ENCODE measurements around the gene MAZ. TPM values are rescaled to one million over a fixed set of nuclear protein-coding genes. Genes with fewer than 3 reads are reported as not detected.
"Not testable (repeated sequence)": the region's sequence is repeated elsewhere in the genome, so short reads cannot be mapped to it uniquely, and the experiment has no call there.

MAZ gene
- total RNA-seq, 1 donor from 2014 or later, result 247 TPM

- no peak overlapping the region for H2AFZ ChIP-seq (ENCODE audit: low read depth, low read length)
- Mint-ChIP-seq H3K9me3 (ENCODE audit: unreplicated experiment) (peaks cover 4% of the 10 kb centered on the region), H3K27ac (ENCODE audit: unreplicated experiment) (no peak overlapping the region), H3K36me3 (ENCODE audit: low read depth, unreplicated experiment) (no peaks in the 10 kb centered on the region), H3K27me3 (ENCODE audit: low read depth, unreplicated experiment) (peaks cover 41% of the 10 kb centered on the region), H3K4me1 (ENCODE audit: low read depth, unreplicated experiment) (no peaks in the 10 kb centered on the region), H3K4me3 (ENCODE audit: unreplicated experiment) (no peak overlapping the region)
- no peak overlapping the region for H3K4me2 ChIP-seq (ENCODE audit: low read length)
- H3K9ac ChIP-seq (ENCODE audit: low read length), result no peak overlapping the region
- no peaks in the 10 kb centered on the region for H3K9me3 ChIP-seq (ENCODE audit: insufficient read depth, low read depth, low read length)
- no peak for DNase-seq (ENCODE audit: low read depth)
- H3K4me3 ChIP-seq (ENCODE audit: insufficient read depth, low read depth, low read length), result no peak overlapping the region
- no peak for FAIRE-seq
- TF ChIP-seq CTCF (IDR thresholded peaks at IDR 0.05; ENCODE audit: insufficient read depth, low read depth, low read length) (no peak), EZH2 (IDR thresholded peaks at IDR 0.05; ENCODE audit: insufficient read depth, low read length) (no peak)
- H3K27ac ChIP-seq (ENCODE audit: low read depth, low read length), result no peak overlapping the region
- H3K4me1 ChIP-seq (ENCODE audit: insufficient read depth, low read length), result peaks cover 5% of the 10 kb centered on the region
- H3K27me3 ChIP-seq (ENCODE audit: insufficient read depth, low read length), result peaks cover 21% of the 10 kb centered on the region
- H3K36me3 ChIP-seq (ENCODE audit: insufficient read depth, low read length), result no peaks in the 10 kb centered on the region
- H3K79me2 ChIP-seq (ENCODE audit: insufficient read depth, low read length), result no peaks in the 10 kb centered on the region
- H4K20me1 ChIP-seq (ENCODE audit: insufficient read depth, low read length), result no peaks in the 10 kb centered on the region
Observed at GRCh38 chr16:29779474-29779873, 26.9 kb upstream of the MAZ start.

GRCh38 chr16:29783094-29783953 is 23.0 kb upstream of the MAZ start:
- not testable (repeated sequence) for H4K20me1 ChIP-seq (ENCODE audit: insufficient read depth, low read length); DNase-seq (ENCODE audit: low read depth); H3K9ac ChIP-seq (ENCODE audit: low read length); H3K36me3 ChIP-seq (ENCODE audit: insufficient read depth, low read length); H3K9me3 ChIP-seq (ENCODE audit: insufficient read depth, low read depth, low read length); H3K4me2 ChIP-seq (ENCODE audit: low read length); H2AFZ ChIP-seq (ENCODE audit: low read depth, low read length); H3K27ac ChIP-seq (ENCODE audit: low read depth, low read length); H3K27ac Mint-ChIP-seq (ENCODE audit: unreplicated experiment); FAIRE-seq; H3K4me3 Mint-ChIP-seq (ENCODE audit: unreplicated experiment); H3K4me1 ChIP-seq (ENCODE audit: insufficient read depth, low read length); H3K4me1 Mint-ChIP-seq (ENCODE audit: low read depth, unreplicated experiment); H3K4me3 ChIP-seq (ENCODE audit: insufficient read depth, low read depth, low read length); H3K9me3 Mint-ChIP-seq (ENCODE audit: unreplicated experiment); H3K36me3 Mint-ChIP-seq (ENCODE audit: low read depth, unreplicated experiment); H3K79me2 ChIP-seq (ENCODE audit: insufficient read depth, low read length)
- peaks cover 32% of the 10 kb centered on the region for H3K27me3 Mint-ChIP-seq (ENCODE audit: low read depth, unreplicated experiment)
- peaks cover 21% of the 10 kb centered on the region for H3K27me3 ChIP-seq (ENCODE audit: insufficient read depth, low read length)

GRCh38 chr16:29784157-29784556 is 22.2 kb upstream of the MAZ start:
- no peaks in the 10 kb centered on the region for H3K4me1 Mint-ChIP-seq (ENCODE audit: low read depth, unreplicated experiment)
- no peak overlapping the region for H3K27ac Mint-ChIP-seq (ENCODE audit: unreplicated experiment)
- H3K9me3 ChIP-seq (ENCODE audit: insufficient read depth, low read depth, low read length), result no peaks in the 10 kb centered on the region
- TF ChIP-seq EZH2 (IDR thresholded peaks at IDR 0.05; ENCODE audit: insufficient read depth, low read length) (no peak), CTCF (IDR thresholded peaks at IDR 0.05; ENCODE audit: insufficient read depth, low read depth, low read length) (no peak)
- no peaks in the 10 kb centered on the region for H3K36me3 ChIP-seq (ENCODE audit: insufficient read depth, low read length)
- no peaks in the 10 kb centered on the region for H3K36me3 Mint-ChIP-seq (ENCODE audit: low read depth, unreplicated experiment)
- H3K4me3 Mint-ChIP-seq (ENCODE audit: unreplicated experiment), result no peak overlapping the region
- H3K9ac ChIP-seq (ENCODE audit: low read length), result no peak overlapping the region
- H3K4me2 ChIP-seq (ENCODE audit: low read length), result no peak overlapping the region
- no peaks in the 10 kb centered on the region for H3K79me2 ChIP-seq (ENCODE audit: insufficient read depth, low read length)
- H3K9me3 Mint-ChIP-seq (ENCODE audit: unreplicated experiment), result peaks cover 4% of the 10 kb centered on the region
- H3K27me3 Mint-ChIP-seq (ENCODE audit: low read depth, unreplicated experiment), result peaks cover 24% of the 10 kb centered on the region
- no peaks in the 10 kb centered on the region for H4K20me1 ChIP-seq (ENCODE audit: insufficient read depth, low read length)
- no peak for DNase-seq (ENCODE audit: low read depth)
- H3K27me3 ChIP-seq (ENCODE audit: insufficient read depth, low read length), result peaks cover 14% of the 10 kb centered on the region
- FAIRE-seq, result no peak
- H3K27ac ChIP-seq (ENCODE audit: low read depth, low read length), result no peak overlapping the region
- H2AFZ ChIP-seq (ENCODE audit: low read depth, low read length), result no peak overlapping the region
- H3K4me1 ChIP-seq (ENCODE audit: insufficient read depth, low read length), result no peaks in the 10 kb centered on the region
- no peak overlapping the region for H3K4me3 ChIP-seq (ENCODE audit: insufficient read depth, low read depth, low read length)

Measured in astrocyte (in vitro differentiated cells and primary cell).